ENCODE measurements around the gene FIBP.
A peak's percentile ranks its signal among the peaks of the same experiment; 100 is the strongest.
"Not testable (repeated sequence)": the region's sequence is repeated elsewhere in the genome, so short reads cannot be mapped to it uniquely, and the experiment has no call there.

The FIBP gene

GRCh38 chr11:65915101-65915820 is 27.0 kb upstream of the FIBP start:
- no peak for DNase-seq (ENCODE audit: low read depth in 2 of 3, low spot score in 1 of 3)

GRCh38 chr11:65912845-65913244 is 24.6 kb upstream of the FIBP start:
- DNase-seq (ENCODE audit: low read depth in 2 of 3, low spot score in 1 of 3), result no peak

DNA sequence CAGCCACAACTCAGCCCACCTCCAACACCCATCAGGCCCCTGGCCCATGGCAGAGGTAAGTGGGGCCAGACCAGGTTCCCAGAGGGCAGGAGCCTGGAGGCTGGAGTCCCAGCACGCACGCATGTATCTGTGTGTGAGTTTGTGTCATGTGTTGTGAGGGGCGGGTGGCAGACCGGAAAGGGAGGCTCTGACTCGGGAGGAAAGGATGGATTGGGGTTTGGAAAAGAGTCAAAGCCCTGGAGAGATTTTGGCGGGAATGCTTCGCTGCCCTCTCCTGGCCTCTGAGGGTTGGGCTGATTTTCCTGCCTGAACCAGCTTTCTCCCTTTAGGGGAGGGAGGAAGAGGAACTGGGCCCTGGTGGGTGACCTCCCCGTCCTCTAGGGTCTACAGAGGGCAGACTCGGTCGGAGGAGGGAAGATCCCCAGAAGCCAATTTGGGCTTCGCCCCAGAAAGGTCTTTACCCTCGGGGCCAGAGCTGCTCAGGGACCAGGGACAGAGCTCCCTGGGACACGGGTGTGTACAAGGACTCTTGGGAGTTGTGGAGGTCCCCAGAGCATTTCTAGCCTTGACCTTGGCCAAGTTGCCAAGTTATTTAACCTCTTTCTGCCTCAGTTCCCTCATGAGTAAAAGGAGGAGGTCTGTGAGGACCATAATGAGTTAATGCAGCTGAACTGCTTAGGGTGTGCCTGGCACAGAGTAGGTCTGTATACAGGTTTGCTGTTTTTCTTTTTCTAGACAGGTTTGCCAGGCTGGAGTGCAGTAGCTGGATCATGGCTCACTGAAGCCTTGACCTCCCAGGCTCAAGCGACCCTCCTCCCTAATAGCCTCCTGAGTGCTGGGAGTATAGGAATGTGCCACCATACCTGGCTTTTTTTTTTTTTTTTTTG is 23.7 kb upstream of the FIBP start:
- DNase-seq (ENCODE audit: low read depth in 2 of 3, low spot score in 1 of 3), result no peak

- no peak for DNase-seq (ENCODE audit: low read depth in 2 of 3, low spot score in 1 of 3)
Measured at GRCh38 chr11:65907878-65908277, 19.6 kb upstream of the FIBP start.

DNA sequence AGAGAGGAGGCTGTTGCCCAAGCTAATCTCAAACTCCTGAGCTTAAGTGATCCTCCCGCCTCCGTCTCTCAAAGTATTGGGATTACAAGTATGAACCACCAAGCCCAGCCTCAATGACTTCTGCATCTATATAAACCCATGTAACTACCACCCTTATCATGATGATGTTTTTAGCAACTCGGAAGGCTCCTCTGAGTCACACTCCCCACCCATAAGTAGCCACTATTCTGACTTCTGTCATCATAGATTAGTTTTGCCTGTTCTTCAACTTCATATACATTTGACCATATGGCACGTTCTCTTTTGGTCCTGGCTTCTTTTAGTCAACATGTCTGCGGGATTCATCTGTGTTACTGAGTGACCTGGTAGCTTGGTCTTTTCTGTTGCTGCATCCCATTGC is 18.3 kb upstream of the FIBP start:
- no peak for DNase-seq (ENCODE audit: low read depth in 2 of 3, low spot score in 1 of 3)

DNA sequence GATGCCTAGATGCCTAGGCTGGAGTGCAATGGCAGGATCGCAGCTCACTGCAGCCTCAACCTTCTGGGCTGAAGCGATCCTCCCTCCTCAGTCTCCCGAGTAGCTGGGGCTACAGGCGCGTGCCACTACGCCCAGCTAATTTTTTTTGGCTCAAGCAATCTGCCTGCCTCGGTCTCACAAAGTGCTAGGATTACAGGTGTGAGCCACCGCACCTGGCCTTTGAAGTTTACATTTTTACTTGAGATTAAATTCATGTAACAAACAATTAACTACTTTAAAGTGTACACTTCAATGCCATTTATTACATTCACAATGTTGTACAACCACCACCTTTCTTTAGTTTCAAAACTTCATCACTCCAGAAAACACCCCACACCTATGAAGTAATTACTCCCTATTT is 15.4 kb upstream of the FIBP start:
- no peak for DNase-seq (ENCODE audit: low read depth in 2 of 3, low spot score in 1 of 3)

DNA sequence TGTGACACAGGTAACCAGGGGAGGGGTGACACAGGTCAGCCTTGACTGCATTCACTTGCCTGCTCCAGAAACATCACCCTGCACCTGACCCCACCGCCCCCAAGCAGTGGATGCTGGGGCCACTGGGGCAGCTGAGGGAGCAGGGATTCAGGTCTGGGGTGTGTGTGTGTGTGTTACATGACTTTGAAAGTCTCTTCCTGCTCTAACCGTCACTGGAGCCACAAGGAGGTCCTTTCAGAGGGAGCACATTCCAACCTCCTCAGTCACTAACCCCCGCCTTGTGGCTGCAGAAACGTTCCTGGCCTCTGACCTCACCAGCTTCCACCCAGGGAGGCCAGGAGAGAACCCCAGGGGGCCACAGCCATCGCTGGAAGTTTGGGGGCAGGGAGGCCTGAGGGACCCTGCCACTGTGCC is 14.8 kb upstream of the FIBP start:
- DNase-seq (ENCODE audit: low read depth in 2 of 3, low spot score in 1 of 3), result no peak

- no peak for DNase-seq (ENCODE audit: low read depth in 2 of 3, low spot score in 1 of 3)
Measured at GRCh38 chr11:65900899-65901180, 12.6 kb upstream of the FIBP start.

GRCh38 chr11:65900125-65900898 is 12.0 kb upstream of the FIBP start, which contains the start of gene FOSL1:
FOSL1 (minus strand) TSS chr11:65900388; CDS start chr11:65900339, 49 bp downstream.
- DNase-seq (ENCODE audit: low read depth in 2 of 3, low spot score in 1 of 3), result peak; percentile 92 to 95 (median 94)

DNA sequence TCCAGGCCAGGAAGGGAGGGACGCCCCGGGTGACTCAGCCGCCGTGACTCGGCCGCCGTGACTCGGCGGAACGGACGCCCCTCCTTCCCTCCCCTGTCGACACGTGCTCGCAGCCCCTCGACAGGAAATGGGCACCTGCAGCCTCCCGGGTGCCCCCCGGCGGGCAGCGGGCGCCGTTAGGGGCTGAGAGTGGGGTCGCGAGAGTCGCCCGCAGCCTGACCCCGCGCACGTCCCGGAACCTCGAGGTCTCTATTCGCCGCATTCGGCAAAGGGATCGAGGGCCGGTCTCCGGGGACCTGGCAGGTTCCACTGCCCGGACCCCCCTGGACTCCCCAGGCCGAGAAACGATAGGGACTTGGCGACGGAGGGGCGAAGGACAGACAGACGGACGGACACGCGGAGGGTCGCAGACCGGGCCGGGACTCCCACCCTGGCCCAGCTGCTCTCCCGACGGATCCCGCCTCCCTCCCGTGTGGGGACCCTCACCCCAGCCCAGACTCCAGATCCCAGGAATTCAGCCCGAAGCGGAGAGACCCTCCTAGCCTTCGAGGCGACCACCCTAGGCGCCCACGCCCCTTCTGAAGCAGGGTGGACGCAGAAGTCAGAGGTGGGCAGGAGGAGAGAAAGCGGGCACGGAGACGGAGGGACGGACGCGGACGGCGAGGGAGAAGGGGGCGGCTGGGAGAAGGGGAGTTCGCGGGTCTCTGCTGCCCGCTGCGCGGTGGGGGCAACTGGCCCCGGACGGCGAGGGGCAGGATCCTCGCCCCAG is 11.3 kb upstream of the FIBP start:
- peak; percentile 63 to 71 (median 67) for DNase-seq (ENCODE audit: low read depth in 2 of 3, low spot score in 1 of 3)

- no peak for DNase-seq (ENCODE audit: low read depth in 2 of 3, low spot score in 1 of 3)
Measured at GRCh38 chr11:65898656-65899355, 10.5 kb upstream of the FIBP start.

GRCh38 chr11:65897020-65897471 is 8.8 kb upstream of the FIBP start:
- no peak for DNase-seq (ENCODE audit: low read depth in 2 of 3, low spot score in 1 of 3)

DNA sequence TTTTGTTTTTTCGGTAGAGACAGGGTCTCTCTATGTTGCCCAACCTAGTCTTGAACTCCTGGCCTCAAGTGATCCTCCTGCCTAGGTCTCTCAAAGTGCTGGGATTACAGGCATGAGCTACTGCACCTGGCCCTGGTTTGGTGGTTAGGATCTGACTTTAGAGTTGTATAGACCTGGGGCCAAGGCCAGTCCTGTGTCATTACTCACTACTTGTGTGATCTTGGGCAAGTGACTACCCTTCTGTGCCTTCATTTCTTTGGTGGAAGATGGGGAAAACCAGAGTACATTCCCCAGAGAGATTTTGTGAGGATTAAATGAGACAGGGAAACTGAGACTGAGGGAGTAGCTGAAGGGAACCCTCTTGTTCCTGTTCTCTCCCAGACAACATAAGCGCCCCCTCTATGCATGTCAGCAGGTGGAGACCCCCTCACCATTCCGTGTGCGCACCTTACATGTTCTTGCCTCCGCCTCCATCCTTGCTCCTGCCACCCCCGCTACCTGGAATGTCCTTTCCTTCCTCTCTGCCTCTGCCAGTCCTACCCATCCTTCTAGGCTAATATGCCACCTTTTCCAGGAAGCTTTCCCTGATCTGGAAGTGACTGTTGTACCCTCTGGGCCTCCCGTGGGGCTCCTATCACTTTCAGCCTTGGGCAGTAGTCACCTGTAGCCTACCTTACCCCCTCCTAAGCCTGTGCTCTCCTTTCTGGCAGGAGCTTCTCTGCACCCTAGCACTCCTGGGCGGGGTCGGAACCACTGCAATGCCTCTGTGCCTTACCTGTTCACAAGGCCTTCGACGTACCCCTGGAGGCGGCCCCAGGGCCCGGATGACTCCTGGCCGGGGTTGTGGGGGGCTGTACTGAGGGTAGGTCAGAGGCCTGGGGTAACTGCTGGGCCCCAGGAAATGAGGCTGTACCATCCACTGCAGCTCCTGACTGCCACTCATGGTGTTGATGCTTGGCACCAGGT is 8.0 kb upstream of the FIBP start:
- no peak for DNase-seq (ENCODE audit: low read depth in 2 of 3, low spot score in 1 of 3)

DNA sequence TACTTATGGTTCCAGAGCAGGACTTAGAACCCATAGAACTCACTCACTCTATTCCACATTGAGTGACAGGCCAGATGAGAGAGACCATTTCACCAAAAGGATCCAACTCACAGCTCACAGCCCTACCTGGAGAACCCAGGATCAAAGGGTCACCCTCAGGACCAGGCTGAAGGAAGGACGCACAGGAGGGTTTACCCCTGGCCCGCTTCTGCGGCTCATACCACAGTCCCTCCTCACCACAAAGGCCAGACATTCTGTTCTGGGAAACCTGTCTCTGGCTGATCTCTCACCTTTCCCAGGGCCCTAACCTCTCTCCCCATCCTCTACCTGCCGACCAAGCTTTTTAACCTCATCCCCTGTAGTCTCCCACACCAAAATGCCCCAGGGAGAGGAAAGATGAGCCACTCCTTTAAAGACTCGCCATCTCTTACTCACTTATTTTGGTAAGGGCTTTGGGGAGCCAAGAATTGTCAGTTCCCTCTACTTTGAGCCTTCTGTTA is 7.3 kb upstream of the FIBP start:
- DNase-seq (ENCODE audit: low read depth in 2 of 3, low spot score in 1 of 3), result no peak

GRCh38 chr11:65894034-65894591 is 5.8 kb upstream of the FIBP start:
- DNase-seq (ENCODE audit: low read depth in 2 of 3, low spot score in 1 of 3), result no peak

- DNase-seq (ENCODE audit: low read depth in 2 of 3, low spot score in 1 of 3), result no peak
Measured at GRCh38 chr11:65892661-65893317, 4.5 kb upstream of the FIBP start.

GRCh38 chr11:65892137-65892540 is 3.9 kb upstream of the FIBP start:
- DNase-seq (ENCODE audit: low read depth in 2 of 3, low spot score in 1 of 3), result not testable (repeated sequence)
